Stimulated activated CD8-positive, alpha-beta memory T cell treated with anti-CD3 and anti-CD28 coated beads, Interleukin-4, amount 100 ng/mL, for 48 hours (primary cell): ENCODE measurements around the gene DUSP16.

Experiments
- DNase-seq: peaks from one replicate; pipeline ENCODE4 v3.0.0-alpha.2; 2020

Gene DUSP16

GRCh38 chr12:12428961-12429657 is 133.6 kb downstream of the DUSP16 start:
- DNase-seq, result no peak

- no peak for DNase-seq
Measured at GRCh38 chr12:12428047-12428446, 134.6 kb downstream of the DUSP16 start.

- no peak for DNase-seq
Measured at GRCh38 chr12:12427568-12427967, 135.1 kb downstream of the DUSP16 start.

GRCh38 chr12:12425616-12426015 is 137.0 kb downstream of the DUSP16 start:
- DNase-seq, result no peak

GRCh38 chr12:12425001-12425400 is 137.7 kb downstream of the DUSP16 start:
- no peak for DNase-seq
